Hematopoietic multipotent progenitor cell treated with erythropoietin and hydrocortisone succinate and interleukin-3 and kit ligand, for 15 days (in vitro differentiated cells): ENCODE measurements around the gene KBTBD13.

Experiments used
- DNase-seq: peaks from one replicate; pipeline ENCODE4 v3.0.0-alpha.2; 2015; ENCODE audit warnings: low spot score

KBTBD13 gene

DNA sequence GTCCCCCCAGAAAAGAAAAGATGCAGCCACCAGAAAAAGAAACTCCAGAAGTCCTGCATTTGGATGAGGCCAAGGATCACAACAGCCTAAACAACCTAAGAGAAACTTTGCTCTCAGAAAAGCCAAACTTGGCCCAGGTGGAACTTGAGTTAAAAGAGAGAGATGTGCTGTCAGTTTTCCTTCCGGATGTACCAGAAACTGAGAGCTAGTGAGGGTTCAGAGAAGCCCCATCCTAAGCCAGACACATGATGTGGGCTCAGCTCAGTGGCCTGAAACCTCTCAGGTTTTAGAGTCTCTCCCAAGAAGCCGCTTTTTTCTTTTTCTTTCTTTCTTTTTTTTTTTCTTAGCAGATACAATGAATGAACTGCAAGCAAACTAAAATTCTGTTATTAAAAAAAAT lies 23.6 kb upstream of the KBTBD13 start:
- DNase-seq = no peak

DNA sequence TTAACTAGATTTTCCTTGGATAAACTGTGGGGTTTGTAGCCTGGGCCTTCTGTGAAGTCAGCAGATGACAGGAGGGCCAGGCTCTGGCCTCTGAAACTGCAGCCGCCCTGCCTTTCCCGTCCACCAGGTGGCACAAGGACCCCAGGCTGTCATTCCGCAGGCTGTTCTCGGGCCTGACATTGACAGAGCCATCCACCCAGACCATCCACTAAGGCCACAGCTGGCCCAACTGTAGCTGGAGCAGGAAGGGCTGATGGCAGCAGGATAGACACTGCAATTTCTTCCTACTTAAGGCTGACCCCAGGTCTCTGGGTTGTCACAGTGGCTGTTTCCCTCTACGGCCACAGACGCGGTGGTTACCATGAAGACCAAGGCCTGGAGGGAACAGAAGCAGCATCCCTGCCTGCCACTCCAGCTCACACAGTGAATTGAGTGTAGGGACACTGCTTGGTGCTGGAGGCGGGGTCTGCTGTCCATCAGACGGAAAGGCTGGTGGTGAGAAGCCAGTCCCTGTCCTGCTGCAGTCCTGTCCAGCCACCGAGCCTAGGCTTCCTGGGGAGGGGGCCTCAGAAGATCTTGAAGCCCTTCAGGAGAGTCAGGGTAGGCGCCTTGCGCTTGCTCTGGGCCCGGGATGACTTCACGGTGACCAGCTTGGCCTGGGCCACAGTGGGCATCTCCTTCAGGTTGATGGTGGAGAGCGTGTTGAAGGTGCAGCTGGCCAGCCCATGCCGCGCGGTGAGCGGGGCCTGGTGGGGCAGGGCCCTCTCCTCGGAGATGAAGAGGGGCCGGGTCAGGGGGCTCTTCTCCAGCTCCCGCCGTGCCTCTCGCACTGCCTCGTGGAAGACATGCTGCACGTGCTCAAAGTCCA lies 22.0 kb upstream of the KBTBD13 start:
- DNase-seq = peak; percentile 53

DNA sequence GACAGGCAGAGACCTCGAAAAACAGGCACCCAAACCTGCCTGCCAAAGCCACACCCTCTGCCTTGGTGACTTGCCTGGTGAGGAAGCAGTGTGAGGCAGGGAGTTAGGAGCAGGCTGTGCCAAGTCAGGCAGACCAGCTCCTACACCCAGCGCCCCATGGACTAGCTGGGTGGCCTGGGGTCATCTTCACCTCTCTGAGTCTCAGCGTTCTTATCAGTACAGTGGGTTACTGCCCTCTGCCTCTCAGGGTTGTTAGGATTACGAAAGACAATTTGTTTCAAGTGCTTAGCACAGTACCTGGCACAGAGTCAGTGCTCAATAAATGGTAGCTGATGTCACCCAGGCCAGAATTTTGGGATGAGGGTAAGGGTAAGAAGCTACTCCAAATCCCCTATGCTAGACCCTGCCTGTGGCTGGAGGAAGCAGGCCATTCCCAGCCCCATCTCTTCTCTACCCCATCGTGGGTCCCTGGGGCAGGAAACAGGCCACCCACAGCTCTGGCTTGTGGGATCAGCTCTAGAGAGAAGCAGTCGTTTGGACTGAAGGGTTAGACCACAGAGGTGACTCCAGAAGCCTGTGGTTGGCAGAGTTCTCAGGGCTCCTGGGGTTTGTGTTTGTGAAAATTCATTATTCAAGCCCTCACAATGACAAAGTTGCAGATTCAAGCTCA lies 21.2 kb upstream of the KBTBD13 start:
- no peak for DNase-seq

DNA sequence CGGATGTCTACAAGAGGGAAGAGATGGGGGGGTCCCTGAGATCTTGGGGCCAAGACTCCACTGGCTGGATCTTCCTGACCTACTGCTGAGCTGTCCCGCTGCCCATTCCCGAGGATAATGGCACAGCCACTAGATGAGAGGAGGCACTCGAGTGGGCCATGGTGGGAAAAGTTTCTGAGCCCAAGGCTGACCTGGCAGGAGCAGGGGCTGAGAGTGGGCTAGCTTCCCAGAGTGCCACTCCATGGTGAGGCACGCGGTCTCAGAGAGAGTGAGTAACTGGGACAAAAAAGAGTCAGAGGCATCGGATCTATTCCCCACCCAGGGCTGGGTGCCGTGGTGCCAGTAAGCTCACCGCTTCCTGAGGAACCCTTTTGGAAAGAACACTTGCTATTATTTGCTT lies 20.4 kb upstream of the KBTBD13 start:
- no peak for DNase-seq

DNA sequence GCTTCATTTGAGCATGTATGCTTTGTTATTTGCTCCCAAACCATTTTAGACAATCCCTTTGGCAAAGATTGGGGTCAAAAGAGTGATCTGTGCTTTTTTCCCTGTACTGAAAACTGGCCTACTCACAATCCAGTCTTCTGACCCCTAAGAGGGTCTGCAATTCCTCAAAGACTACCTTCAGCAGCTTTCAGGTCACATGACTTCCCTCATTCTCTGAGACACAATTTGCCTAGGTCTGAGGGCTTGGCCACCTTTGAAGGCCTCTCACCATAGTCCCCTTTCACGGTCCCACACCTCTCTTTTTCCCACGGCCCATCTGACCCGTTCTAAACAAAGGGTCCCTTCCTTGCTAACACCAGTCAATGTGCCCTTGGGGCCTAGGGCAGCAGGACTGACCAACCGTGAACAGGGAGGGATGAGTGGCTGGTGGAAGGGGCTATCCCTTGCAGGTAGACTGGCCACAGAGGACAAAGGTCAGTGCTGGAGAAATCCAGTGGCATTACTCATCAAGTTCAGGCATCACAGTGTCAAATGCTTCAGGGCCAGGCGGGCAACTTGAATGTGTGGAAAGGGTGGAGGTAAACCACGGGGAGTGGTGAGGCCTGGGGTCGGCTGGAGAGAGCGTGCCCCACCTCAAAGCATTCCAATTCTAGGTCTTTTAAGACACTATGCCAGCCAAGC lies 19.5 kb upstream of the KBTBD13 start:
- no peak for DNase-seq

DNA sequence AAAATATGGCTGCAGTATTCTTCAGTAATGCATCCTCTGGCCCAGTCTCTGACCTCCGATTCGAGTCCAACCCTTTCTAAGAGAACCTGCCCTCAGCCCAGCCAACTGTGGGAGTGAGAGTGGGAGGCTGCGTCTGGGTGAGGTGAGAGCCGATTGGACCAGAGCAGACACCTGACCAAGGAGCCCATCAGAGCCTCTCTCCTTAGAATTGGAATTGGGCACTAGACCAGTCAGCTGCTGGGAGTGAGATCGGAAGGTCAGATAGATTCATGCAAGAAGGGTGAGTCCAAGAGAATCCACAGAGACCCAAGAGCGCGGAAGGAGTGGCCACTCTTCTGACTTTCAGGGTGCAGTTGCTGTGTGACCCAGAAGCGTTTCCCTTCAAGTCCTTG lies 19.0 kb upstream of the KBTBD13 start:
- no peak for DNase-seq

DNA sequence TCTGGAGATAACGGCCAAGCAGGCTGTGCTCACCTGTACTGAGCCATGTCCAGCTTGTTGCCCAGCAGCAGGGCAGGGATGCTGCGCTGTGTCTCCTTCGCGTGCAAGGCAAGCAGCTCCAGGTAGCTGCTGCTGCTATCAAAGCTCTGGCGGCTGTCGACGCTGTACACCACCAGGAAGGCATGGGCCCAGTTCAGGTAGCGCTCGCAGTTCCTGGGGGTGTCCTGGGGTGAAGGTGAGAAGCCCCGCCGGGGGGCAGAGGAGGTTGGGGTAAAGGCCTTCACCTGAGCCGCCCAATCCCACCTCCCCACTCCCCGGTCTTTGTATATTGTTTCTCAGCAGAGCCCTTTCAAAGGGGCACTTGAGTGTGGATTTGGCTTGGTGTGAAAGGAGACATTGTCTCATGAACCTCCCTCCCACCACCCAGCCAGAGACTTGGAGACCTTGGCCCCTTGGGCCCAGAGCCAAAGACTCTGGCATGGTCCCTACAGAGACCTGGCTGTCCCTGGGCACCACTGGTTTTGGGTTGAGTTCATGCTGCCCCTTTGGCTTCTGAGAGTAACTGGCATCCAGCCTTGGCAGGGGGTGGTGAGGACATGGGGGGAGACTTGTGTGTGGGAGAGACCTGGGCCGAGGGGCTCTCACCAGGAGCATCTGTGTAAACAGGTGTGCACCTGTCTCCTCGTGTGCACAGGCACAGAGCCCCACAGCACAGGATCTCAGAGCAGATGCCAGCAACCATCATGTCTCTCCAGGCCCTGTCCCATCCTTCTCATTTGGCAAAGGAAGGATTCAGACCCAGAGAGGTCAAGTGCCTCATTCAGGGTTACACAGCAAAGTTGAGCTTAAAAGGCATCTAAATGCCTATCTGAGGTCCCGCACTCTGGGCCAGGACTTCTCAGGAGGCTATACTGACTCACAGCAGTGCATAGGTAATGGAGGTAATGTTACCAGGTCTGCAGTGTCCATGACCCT lies 17.9 kb upstream of the KBTBD13 start:
- DNase-seq = no peak

DNA sequence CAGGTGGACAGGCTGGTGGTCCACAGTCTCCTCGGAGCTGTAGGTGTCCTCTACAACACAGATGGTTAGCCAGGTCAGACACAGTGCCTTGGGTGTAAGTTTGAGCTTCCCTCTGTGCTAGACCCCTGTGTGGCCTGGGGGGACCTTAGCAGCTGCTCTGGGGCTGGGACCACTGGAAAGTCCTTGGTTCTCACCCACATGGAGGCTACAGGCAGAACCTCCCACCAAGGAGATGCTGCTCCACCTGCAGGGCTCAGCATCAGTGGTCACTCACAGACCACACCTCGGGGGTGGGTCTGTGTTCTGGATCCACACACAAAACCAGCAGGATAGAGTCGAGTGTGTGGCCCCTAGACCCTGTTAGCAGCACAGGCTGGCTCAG lies 17.2 kb upstream of the KBTBD13 start:
- no peak for DNase-seq

DNA sequence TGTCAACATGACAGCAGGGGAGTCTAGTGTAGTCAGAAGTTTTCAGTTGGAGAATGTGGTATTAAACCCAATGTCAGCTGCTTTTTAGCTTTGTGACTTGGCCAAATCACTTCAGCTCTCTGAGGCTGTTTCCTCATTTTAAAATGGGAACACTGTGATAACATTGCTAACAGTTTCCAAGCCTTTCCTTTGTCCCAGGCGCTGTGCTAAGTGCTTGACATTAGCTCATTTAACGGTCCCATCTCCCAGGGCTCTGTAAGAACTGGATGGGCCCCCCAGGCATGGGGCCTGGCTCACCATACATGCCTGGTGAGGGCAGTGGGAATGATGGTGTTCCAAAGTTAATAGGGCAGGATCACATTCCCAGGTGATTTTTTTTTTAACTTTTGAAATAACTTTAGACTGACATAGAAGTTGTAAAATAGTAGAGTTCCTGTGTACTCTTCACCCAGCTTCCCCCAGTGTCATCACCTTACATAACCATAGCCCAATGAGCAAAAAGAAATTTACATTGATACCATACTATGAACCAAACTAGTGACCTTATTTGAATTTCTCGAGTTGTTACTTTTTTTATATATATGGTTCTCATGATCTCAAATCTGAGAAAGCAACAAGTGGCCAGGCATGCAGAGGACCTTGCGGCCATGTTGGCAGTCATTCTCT lies 16.5 kb upstream of the KBTBD13 start:
- DNase-seq = no peak

DNA sequence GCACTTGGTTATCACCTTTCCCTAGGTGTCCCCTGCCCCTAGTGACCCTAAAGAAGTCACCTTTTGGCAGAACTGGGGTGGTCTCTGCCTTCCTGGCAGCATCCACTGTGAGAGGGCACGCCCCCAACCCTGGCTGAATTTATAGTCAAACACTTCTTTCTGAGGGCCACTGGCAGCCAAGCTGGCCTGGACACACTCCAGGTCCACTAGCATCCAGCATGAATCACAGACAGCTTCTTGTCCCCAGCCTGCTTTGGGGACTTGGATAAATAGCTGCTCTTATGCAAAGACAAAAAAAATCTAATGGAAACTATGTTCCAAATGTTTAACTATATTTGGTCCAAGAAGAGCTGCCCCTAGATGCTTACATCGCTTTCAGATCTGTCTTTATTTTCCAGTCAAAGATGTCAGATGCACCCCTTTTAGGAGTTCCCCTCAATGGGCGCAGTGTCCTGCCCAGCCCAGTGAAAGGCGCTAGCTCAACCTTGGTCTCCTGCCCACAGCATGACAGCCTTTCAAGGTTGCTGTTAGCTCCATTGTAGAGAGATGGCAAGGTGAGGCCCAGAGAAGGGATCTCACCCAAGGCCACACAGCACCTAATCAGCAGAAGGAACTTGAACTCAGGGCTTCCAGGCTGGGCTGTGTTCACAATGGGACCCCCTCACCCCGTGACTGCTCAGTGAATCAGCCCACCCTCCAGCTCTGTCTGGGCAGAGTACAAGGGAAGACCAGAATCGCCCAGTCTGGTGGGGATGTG lies 15.7 kb upstream of the KBTBD13 start:
- DNase-seq = no peak

DNA sequence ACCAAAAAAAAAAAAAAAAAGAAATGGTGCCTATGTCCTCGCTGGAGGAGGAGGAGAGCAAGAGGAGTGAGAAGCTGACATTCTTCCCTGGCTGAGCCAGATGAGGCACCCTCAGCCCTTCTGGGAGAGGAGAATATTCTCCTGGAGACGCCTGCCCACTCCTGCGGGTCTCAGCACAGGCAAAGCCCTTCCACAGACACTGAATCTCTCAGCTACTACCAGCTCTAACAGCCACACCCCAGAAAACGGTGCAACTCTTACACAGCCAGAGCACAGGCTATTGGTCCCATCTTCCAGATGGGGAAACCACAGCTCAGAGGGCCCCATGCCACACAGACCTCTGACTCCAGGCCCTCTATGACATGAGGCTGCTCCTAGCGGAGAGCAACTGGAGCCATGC lies 14.5 kb upstream of the KBTBD13 start:
- DNase-seq = no peak

DNA sequence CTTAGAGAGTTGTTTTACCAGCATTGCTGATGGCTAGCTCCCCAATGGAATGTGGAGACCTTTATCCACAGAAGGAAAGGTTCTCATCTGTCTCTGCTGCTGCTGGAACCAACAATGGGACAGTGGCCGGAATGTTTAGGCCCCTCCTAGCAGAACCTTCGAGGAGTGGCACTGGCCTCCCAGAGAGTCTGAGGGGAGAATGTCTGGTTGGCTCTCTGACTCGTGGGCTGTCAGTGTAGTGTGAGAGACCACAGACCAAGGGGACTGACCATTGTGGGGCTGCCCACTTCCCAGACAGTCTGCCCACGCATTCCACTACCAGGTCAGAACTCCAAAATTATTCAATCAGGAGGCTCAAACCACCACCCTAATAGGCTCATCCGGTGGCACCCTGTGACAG lies 13.8 kb upstream of the KBTBD13 start:
- no peak for DNase-seq

DNA sequence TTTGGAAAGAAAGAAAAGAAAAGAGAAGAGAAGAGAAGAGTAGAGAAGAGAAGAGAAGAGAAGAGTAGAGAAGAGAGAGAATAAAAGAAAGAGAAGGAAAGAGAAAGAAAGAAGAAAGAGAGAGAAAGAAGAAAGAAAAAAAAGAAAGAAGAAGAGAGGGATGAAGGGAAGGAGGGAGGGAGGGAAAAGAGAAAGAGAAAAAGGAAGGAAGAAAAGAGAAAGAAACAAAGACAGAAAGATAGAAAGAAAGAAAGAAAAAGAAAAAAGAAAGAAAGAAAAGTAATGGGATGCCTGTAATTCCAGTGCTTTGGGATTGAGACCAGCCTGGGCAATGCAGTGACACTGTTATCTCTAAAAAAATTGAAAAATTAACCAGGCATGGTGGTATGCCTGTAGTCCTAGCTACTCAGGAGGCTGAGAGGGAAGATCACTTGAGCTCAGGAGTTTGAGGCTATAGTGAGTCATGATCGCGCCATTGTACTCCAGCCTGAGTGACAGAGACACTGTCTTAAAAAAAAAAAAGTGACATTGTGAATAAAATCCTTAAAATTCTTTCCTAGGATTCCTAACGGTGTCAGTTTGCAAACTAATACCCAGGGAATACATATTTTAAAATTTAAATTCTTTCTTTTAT lies 10.4 kb upstream of the KBTBD13 start:
- no peak for DNase-seq

DNA sequence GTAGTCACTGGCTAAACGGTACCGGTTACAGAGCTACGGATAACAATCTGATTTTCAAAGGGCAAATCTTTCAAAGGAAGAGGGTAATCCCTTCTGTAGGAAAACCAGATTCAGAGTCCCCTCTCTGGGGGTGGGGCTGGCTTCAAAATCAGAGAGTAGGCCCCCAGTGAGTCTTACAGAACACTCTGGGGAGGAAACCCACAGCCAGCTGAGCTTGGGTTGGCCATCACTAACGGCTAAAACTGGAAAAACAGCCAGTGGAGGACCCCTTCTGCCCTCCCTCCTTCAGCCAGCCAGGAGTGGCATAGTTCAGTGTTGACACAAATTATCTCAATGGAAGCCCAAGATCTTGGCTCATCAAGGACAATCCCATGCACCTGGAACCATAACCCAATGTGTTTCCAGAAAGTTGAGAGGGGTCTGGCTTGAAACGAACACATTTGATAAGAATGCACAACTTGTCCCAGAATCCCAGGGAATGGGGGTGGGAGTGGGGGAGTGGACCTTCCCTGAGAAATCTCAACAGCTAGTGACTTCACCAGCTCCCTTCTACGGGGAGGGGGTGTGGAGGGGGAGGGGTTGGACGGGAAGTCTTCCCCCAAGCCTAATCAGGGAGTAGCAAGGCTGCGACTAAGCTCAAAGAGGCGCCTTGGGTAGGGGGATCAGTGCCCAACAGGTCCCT lies 9.8 kb upstream of the KBTBD13 start:
- no peak for DNase-seq

DNA sequence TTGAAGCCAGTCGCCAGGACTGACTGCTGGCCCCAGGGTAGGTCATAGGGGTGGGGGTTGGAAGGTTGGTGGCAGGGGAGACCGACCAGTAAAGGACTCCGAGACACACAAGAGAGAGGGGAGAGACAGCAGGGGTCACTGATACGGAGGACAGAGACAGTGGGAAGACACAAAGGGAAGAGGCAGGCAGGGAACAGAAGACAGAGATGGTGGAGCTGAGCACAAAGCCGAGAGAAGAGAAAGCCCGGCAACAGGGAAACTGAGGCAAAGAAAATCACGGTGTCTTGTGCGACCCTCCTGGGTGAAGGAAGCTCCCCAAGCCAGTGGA lies 9.3 kb upstream of the KBTBD13 start:
- no peak for DNase-seq

DNA sequence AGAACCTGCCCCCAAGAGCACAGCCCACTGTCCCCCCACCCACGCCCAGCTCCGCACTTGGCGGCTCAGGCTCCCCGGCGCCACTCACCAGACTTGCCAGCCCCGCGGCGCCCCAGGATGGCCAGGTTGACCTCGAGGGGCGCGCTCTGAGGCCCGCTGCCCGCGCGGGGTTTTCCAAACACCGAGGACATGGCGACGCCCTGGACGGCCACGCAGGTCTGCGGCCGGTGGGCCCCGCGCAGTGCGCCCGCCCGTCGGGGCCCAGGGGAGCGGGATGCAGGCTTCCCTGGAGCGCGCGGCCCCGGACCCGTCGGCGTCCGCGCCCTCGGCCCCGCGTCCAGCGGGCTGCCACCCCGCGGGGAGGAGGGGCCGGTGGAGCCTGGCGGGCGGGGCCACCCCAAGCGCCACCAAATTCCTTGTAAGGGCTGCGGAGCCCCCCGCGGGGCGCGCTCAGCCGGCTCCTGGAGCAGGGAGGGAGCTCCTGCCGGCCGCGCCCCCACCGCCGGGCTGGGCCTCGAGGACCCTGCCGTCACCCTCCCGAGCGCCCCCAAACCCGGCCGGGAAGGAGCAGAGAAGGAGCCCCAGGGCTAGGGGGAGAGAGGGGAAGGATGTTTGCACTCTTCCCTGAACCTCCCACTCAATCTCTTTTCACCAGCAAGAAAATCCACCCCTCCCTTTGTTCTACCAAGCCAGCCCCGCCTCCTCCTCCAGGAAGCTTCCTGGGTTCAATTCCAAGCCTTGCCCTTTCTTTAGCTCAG lies 8.7 kb upstream of the KBTBD13 start, which contains the start of gene RASL12:
RASL12 (minus strand) TSS at position 347 of the 758 bp plus-strand sequence; CDS start at position 191, 156 bp downstream.
- DNase-seq = no peak

DNA sequence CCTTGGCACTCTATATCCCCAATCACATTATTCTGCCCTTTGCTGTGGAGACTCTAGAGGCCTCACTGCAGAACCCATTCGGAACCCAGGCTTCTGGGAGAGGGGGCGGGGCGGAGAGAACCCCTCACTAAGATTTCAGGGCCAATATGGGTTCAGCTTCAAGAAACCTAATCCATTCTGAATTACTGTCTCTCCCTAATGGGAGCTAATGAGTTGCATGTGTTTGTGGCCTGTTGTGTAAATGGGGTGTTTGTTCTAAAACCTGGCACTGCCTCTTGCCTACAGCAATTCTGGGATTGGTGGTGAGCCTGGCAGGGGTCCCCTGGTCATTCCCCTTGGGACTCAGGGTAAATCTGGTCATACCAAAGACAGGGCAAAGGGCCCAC lies 8.2 kb upstream of the KBTBD13 start:
- no peak for DNase-seq

DNA sequence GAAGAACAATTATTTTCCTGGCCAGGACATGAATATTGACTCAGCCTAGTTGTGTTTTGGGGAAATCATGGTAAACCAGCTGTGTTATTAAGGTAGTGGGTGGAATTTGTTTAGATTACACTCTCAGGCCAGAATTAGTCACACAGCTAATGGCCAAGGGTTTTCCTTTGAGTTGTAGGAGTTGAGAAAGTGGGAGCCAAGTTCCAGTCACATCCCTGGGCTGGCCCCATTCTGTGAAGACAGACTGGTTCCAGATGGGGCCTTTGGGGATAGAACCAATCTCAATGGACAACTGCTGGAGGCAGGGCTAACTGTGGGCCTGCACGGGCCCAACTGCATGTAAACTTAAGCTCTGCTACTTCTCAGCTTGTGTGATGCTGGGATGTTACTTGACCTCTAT lies 7.4 kb upstream of the KBTBD13 start:
- DNase-seq = no peak
